22Rv1 (cell line): ENCODE measurements around the gene SLC7A8.

ENCODE experiments used
- H3K27ac ChIP-seq: fragments of 450-650 bp; 2 replicates; pipeline ENCODE4 v1.5.1; 2017
- ZFX ChIP-seq: fragments of 450-650 bp; IDR thresholded peaks from 2 replicates; pipeline ENCODE4 v1.6.1; 2017; ENCODE audit warnings: antibody characterized with exemption, borderline replicate concordance
- TF ChIP-seq, protein P1 (sequence below): fragments of 450-650 bp; IDR thresholded peaks from 2 replicates; pipeline ENCODE4 v1.5.1; 2017; ENCODE audit warnings: mild to moderate bottlenecking

SLC7A8 gene

DNA sequence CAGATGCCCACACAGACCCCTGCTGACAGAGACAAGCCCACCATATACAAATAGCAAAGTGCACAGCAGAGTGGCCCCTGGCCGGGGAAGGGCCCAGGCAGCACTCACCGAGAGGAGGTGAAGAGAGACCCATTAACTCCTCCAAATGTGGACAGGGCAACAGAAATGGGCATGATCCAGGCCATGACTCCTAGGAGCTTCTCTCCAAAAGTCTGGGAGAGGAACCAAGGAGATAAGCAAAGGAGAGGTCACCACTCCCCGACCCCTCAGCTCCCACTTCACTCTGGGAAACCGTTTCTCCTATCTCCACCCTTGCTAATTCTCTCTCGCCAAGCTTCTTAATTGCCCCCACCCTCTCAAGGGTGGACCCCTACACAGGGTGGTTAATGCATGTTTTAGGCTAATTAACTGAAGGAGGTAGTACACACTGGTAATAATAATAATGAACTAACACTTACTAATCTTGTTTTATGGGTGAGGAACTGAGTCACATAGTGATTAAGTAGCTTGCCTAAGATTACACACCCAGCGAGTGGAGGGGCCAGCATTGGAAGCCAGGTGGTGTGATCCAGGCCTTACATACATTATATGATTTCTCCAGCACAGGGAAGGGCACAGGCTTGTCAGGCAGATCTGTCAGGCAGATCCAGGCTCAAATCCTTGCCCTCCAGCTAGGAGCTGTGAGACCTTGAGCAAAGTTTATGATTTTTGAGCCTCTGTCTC, 45.5 kb downstream of the SLC7A8 start:
- TF ChIP-seq, protein P1, sequence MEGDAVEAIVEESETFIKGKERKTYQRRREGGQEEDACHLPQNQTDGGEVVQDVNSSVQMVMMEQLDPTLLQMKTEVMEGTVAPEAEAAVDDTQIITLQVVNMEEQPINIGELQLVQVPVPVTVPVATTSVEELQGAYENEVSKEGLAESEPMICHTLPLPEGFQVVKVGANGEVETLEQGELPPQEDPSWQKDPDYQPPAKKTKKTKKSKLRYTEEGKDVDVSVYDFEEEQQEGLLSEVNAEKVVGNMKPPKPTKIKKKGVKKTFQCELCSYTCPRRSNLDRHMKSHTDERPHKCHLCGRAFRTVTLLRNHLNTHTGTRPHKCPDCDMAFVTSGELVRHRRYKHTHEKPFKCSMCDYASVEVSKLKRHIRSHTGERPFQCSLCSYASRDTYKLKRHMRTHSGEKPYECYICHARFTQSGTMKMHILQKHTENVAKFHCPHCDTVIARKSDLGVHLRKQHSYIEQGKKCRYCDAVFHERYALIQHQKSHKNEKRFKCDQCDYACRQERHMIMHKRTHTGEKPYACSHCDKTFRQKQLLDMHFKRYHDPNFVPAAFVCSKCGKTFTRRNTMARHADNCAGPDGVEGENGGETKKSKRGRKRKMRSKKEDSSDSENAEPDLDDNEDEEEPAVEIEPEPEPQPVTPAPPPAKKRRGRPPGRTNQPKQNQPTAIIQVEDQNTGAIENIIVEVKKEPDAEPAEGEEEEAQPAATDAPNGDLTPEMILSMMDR = no peak
- TF ChIP-seq ZFX = no peak
- no peak overlapping the region for H3K27ac ChIP-seq

DNA sequence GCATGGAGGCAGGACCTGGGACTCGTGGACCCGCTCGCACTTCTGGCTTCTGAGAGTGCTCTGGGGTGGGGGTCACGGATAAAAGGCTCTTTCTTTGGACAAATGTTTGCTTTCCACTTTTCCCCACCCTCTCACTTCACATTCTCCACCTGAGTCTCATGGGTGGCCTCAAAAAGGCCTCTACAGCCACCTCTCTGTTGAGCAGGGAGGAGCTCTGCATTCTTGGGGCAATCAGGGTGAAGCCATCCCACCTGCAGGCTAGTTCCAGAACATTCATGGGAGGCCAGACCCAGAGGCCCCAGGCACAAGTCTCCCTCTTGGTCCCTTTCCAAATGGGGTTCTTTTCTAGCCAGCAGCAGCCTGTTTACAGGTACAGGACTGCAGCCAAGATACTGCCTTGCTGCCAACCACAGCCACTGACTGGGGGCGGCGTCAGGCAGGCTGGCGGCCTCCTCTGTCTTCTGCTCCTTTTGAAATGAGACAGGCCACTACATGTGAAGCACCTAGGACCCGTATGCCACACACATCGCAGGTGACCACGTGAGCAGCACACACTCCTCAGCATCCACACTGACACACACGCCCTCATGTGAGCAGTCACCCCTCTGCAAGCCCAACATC, 46.2 kb downstream of the SLC7A8 start:
- TF ChIP-seq, protein P1 = no peak
- no peak for TF ChIP-seq ZFX
- H3K27ac ChIP-seq = no peak overlapping the region

DNA sequence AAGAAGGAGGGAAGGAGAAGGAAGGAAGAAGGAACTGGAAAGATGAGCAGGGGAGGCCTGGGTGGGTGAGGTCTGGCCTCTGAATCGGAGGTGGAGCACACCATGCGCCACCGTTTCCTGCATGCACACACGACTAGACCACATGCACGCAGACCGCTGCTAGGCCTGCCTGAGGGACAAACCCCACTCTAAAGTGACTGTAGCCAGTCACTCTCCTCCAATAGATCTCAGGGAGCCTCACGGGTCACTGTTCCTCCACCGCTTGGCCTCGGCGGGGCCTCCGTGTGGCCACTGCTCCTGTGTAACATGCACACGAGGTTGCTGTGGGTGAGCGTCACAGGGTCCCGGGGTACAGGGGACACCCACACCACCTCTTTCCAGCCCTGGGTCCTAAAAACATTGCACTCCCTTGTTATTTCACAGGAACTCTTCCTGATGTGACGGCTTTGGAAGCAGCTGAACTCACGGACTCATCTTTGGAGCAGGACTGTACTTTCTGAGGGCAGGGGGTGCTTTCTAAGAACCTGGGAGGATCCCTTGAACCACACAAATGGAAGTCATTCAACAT, 46.8 kb downstream of the SLC7A8 start:
- TF ChIP-seq ZFX = no peak
- TF ChIP-seq, protein P1 = no peak
- H3K27ac ChIP-seq = no peak overlapping the region

DNA sequence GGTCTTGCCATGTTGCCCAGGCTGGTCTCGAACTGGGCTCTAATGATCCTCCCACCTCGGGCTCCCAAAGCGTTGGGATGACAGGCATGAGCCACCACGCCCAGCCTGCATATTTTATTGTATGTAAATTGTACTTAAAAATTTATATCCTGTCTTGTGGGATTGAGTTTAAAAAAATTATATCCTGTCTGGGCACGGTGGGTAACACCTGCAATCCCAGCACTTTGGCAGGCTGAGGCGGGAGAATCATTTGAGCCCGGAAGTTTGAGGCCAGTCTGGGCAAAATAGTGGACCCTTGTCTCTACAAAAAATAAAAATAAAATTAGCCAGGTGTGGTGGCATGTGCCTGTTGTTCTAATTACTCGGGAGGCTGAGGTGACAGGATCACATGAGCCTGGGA, 50.5 kb downstream of the SLC7A8 start:
- TF ChIP-seq, protein P1 = no peak
- TF ChIP-seq ZFX = no peak
- no peak overlapping the region for H3K27ac ChIP-seq

DNA sequence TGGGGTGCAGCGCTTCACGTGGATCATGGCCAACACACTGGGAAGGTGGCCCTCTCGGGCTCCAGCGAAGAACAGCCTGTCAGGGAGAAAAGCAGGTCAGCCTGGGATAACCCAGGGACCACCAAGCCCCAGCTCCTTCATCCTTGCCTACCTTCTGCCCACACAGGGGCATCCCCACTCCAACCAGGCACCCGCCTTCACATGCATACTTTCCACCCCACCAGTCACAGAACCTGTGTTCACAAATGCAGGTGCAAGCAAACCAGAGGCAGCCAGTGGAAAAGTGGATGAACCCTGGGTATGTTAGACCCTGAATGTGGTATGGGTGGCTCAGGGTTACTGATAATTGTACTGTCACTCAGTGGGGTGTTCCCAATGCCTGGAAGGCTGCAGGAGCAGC, 52.0 kb downstream of the SLC7A8 start:
- H3K27ac ChIP-seq = no peak overlapping the region
- TF ChIP-seq ZFX = no peak
- TF ChIP-seq, protein P1 = no peak

DNA sequence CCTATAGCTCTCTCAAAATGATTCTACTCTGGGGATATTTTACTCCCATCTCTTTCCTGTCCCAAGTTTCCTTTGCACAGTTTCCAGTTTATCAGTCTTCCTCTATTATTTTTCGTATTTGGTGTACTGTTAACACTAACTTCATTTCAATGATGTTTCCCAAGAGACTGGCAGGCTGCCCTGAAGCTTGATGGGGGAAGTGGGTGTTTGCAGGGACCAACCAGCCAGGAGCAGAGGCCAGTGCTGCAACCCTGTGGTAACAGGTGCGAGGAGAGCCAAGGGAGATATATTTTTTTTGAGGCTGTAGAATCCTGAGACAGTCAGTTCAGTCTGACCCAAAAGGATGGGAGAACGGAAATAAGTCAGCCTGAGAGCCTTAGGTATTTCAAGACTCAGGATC, 52.6 kb downstream of the SLC7A8 start:
- no peak overlapping the region for H3K27ac ChIP-seq
- TF ChIP-seq ZFX = no peak
- TF ChIP-seq, protein P1 = no peak

DNA sequence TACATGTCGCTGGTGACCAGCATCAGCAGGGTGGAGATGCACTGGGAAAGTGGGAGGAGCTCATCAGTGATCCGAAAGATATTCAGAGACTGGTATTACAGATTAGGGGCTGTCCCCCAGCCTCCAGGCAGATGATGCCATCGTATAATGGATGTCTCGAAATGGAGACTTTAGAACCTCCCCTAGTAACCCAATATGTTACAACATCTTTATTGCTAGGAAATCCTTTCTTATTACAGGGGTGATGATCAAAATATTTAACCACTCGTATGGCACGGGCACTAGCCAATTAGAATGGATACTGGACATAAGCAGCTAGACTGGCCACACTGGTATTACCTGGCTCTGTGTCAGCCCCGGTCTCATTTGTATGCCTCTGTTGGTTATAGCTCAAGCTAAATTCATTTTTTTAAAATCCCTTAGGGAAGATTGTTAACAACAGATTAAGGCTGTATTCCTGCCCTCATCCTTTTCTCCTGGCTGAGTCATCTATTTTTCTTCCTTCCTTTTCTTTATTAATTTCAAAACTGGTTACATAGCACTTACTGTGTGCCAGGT, 53.6 kb downstream of the SLC7A8 start:
- TF ChIP-seq ZFX = no peak
- TF ChIP-seq, protein P1 = no peak
- no peak overlapping the region for H3K27ac ChIP-seq
